Activated naive CD8-positive, alpha-beta T cell (primary cell): ENCODE data around the gene HAPSTR1.
A peak's percentile ranks its signal among the peaks of the same experiment; 100 is the strongest.
"Not testable (repeated sequence)": the region's sequence is repeated elsewhere in the genome, so short reads cannot be mapped to it uniquely, and the experiment has no call there.

ENCODE experiments used
- H3K27ac Mint-ChIP-seq: one replicate; pipeline ENCODE4 v1.8.0; 2021; ENCODE audit warnings: mixed read lengths
- H3K27me3 Mint-ChIP-seq: one replicate; pipeline ENCODE4 v1.8.0; 2021; ENCODE audit warnings: mixed read lengths
- H3K36me3 Mint-ChIP-seq: one replicate; pipeline ENCODE4 v1.8.0; 2021; ENCODE audit warnings: mixed read lengths
- H3K4me1 Mint-ChIP-seq: one replicate; pipeline ENCODE4 v1.8.0; 2021; ENCODE audit warnings: low read depth, mixed read lengths
- H3K4me3 Mint-ChIP-seq: one replicate; pipeline ENCODE4 v1.8.0; 2021; ENCODE audit warnings: mild to moderate bottlenecking, mixed read lengths
- H3K9me3 Mint-ChIP-seq: one replicate; pipeline ENCODE4 v1.8.0; 2021; ENCODE audit warnings: low read depth, mixed read lengths

HAPSTR1 gene

GRCh38 chr16:9081843-9082242 lies 9.6 kb upstream of the HAPSTR1 start:
- peaks cover 8% of the 10 kb centered on the region for H3K9me3 Mint-ChIP-seq
- H3K4me3 Mint-ChIP-seq = no peak overlapping the region
- H3K36me3 Mint-ChIP-seq = peaks cover 3% of the 10 kb centered on the region
- H3K4me1 Mint-ChIP-seq = peaks cover 22% of the 10 kb centered on the region
- no peak overlapping the region for H3K27ac Mint-ChIP-seq
- no peaks in the 10 kb centered on the region for H3K27me3 Mint-ChIP-seq

- H3K4me1 Mint-ChIP-seq = peaks cover 17% of the 10 kb centered on the region
- H3K9me3 Mint-ChIP-seq = peaks cover 8% of the 10 kb centered on the region
- no peak overlapping the region for H3K4me3 Mint-ChIP-seq
- no peak overlapping the region for H3K27ac Mint-ChIP-seq
- H3K27me3 Mint-ChIP-seq = no peaks in the 10 kb centered on the region
- H3K36me3 Mint-ChIP-seq = peaks cover 3% of the 10 kb centered on the region
These were observed 9.0 kb upstream of the HAPSTR1 start for GRCh38 chr16:9082422-9082821.

- H3K9me3 Mint-ChIP-seq, H3K36me3 Mint-ChIP-seq, H3K27me3 Mint-ChIP-seq, H3K4me1 Mint-ChIP-seq, H3K4me3 Mint-ChIP-seq, H3K27ac Mint-ChIP-seq: not testable (repeated sequence)
These were observed 3.7 kb upstream of the HAPSTR1 start for GRCh38 chr16:9087733-9088132.

- Mint-ChIP-seq H3K4me3 (no peak overlapping the region), H3K9me3 (no peaks in the 10 kb centered on the region), H3K27ac (no peak overlapping the region), H3K4me1 (peaks cover 10% of the 10 kb centered on the region), H3K27me3 (no peaks in the 10 kb centered on the region), H3K36me3 (peaks cover 6% of the 10 kb centered on the region)
These were observed 2.6 kb upstream of the HAPSTR1 start for GRCh38 chr16:9088848-9089247.

GRCh38 chr16:9089660-9090059 lies 1.8 kb upstream of the HAPSTR1 start:
- H3K4me1 Mint-ChIP-seq = peaks cover 16% of the 10 kb centered on the region
- no peaks in the 10 kb centered on the region for H3K27me3 Mint-ChIP-seq
- peak overlapping the region; percentile 86 for H3K4me3 Mint-ChIP-seq
- peaks cover 10% of the 10 kb centered on the region for H3K36me3 Mint-ChIP-seq
- H3K27ac Mint-ChIP-seq = peak overlapping the region; percentile 96
- no peaks in the 10 kb centered on the region for H3K9me3 Mint-ChIP-seq

GRCh38 chr16:9090101-9090959 lies 1.1 kb upstream of the HAPSTR1 start:
- peak overlapping the region; percentile 96 for H3K27ac Mint-ChIP-seq
- peaks cover 10% of the 10 kb centered on the region for H3K36me3 Mint-ChIP-seq
- no peaks in the 10 kb centered on the region for H3K9me3 Mint-ChIP-seq
- H3K27me3 Mint-ChIP-seq = no peaks in the 10 kb centered on the region
- H3K4me1 Mint-ChIP-seq = peaks cover 22% of the 10 kb centered on the region
- peak overlapping the region; percentile 86 for H3K4me3 Mint-ChIP-seq

GRCh38 chr16:9091867-9092281 lies 430 bp downstream of the HAPSTR1 start:
- Mint-ChIP-seq H3K4me1 (peaks cover 35% of the 10 kb centered on the region), H3K27ac (no peak overlapping the region), H3K4me3 (peak overlapping the region; percentile 44), H3K9me3 (no peaks in the 10 kb centered on the region), H3K27me3 (no peaks in the 10 kb centered on the region), H3K36me3 (peaks cover 17% of the 10 kb centered on the region)

GRCh38 chr16:9092282-9092977 lies 986 bp downstream of the HAPSTR1 start:
- no peaks in the 10 kb centered on the region for H3K9me3 Mint-ChIP-seq
- peak overlapping the region; percentile 93 for H3K27ac Mint-ChIP-seq

GRCh38 chr16:9092978-9093344 lies 1.5 kb downstream of the HAPSTR1 start:
- H3K36me3 Mint-ChIP-seq = peaks cover 17% of the 10 kb centered on the region

More at GRCh38 chr16:9092282-9092977, 986 bp downstream of the HAPSTR1 start:
- Mint-ChIP-seq H3K4me3 (peak overlapping the region; percentile 94), H3K4me1 (peaks cover 38% of the 10 kb centered on the region), H3K27me3 (no peaks in the 10 kb centered on the region), H3K36me3 (peaks cover 17% of the 10 kb centered on the region)

GRCh38 chr16:9094011-9094846 lies 2.8 kb downstream of the HAPSTR1 start:
- Mint-ChIP-seq H3K27me3 (no peaks in the 10 kb centered on the region), H3K36me3 (peaks cover 17% of the 10 kb centered on the region), H3K4me3 (peak overlapping the region; percentile 94)

More at GRCh38 chr16:9092978-9093344, 1.5 kb downstream of the HAPSTR1 start:
- Mint-ChIP-seq H3K27ac (peak overlapping the region; percentile 93), H3K4me3 (peak overlapping the region; percentile 94), H3K4me1 (peaks cover 43% of the 10 kb centered on the region), H3K27me3 (no peaks in the 10 kb centered on the region), H3K9me3 (no peaks in the 10 kb centered on the region)

GRCh38 chr16:9095171-9095570 lies 3.7 kb downstream of the HAPSTR1 start:
- H3K9me3 Mint-ChIP-seq = no peaks in the 10 kb centered on the region
- H3K4me3 Mint-ChIP-seq = peak overlapping the region; percentile 94
- no peaks in the 10 kb centered on the region for H3K27me3 Mint-ChIP-seq
- H3K27ac Mint-ChIP-seq = peak overlapping the region; percentile 52
- peaks cover 23% of the 10 kb centered on the region for H3K36me3 Mint-ChIP-seq
- peaks cover 59% of the 10 kb centered on the region for H3K4me1 Mint-ChIP-seq

More at GRCh38 chr16:9094011-9094846, 2.8 kb downstream of the HAPSTR1 start:
- H3K27ac Mint-ChIP-seq = peak overlapping the region; percentile 93
- H3K4me1 Mint-ChIP-seq = peaks cover 56% of the 10 kb centered on the region
- no peaks in the 10 kb centered on the region for H3K9me3 Mint-ChIP-seq

GRCh38 chr16:9095656-9096397 lies 4.4 kb downstream of the HAPSTR1 start:
- no peaks in the 10 kb centered on the region for H3K27me3 Mint-ChIP-seq
- no peaks in the 10 kb centered on the region for H3K9me3 Mint-ChIP-seq
- H3K36me3 Mint-ChIP-seq = peaks cover 23% of the 10 kb centered on the region
- H3K4me3 Mint-ChIP-seq = peak overlapping the region; percentile 94
- peak overlapping the region; percentile 71 for H3K27ac Mint-ChIP-seq
- H3K4me1 Mint-ChIP-seq = peaks cover 66% of the 10 kb centered on the region

GRCh38 chr16:9096416-9096952 lies 5.0 kb downstream of the HAPSTR1 start:
- peaks cover 73% of the 10 kb centered on the region for H3K4me1 Mint-ChIP-seq
- H3K4me3 Mint-ChIP-seq = peak overlapping the region; percentile 94
- H3K27ac Mint-ChIP-seq = peak overlapping the region; percentile 71
- H3K27me3 Mint-ChIP-seq = no peaks in the 10 kb centered on the region
- H3K9me3 Mint-ChIP-seq = no peaks in the 10 kb centered on the region
- peaks cover 25% of the 10 kb centered on the region for H3K36me3 Mint-ChIP-seq
